GM19043 (cell line): Measurements from ENCODE around the gene CCDC157.

ENCODE experiments used
- ATAC-seq: cut with Tn5 transposase; IDR thresholded peaks from one replicate; pipeline ENCODE4 v1.9.1; 2021; ENCODE audit warnings: low read depth; ENCODE audit not compliant: unreplicated experiment

Gene CCDC157

DNA sequence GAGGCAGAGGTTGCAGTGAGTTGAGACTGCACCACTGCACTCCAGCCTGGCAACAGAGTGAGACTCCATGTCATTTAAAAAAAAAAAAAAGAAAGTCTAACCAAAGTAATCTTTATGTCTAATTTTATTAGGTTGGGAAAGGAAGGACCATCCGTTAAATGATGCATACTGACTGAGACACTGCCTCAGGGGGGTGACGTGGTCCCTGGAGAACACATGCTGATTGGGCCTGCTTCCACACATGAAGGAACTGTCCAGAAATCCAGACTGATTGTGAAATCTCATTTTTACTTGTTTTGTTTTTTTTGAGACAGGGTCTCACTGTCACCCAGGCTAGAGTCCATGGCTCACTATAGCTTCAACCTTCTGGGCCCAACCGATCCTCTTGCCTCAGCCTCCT is 5.6 kb upstream of the CCDC157 start:
- no peak for ATAC-seq

DNA sequence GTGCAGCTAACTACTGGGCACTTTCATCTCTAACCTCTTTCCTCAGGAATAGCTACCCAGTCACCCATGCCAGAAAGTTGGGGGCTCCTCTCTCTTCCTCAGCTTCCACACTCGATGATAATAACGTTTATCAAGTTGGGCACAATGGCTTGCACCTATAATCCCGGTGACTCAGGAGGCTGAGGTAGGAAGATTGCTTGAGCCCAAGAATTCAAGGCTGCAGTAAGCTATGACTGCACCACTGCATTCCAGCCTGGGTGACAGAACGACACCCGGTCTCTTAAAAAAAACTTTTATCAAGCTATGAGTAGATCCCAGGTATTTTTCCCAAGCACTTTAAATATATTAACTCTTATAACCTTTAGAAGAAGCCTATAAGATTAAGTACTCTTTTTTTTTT is 2.2 kb upstream of the CCDC157 start:
- ATAC-seq = no peak

DNA sequence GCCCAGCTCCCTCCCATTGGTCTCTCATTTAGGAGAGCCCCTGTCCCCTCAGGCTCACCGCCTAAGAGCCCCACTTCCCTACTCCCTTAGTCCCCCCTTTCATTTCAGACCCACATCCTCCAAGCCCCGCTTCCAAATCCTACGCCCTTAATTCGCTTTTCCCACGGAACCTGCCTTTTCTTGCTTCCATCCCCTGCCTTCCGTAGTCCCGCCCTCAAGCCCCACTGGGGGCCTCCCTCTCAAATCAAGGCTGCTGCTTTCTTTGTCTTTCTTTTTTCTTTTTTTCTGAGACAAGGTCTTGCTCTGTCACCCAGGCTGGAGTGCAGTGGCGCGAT is 396 bp downstream of the CCDC157 start:
- ATAC-seq = no peak

GRCh38 chr22:30357650-30358215 is 926 bp downstream of the CCDC157 start:
- ATAC-seq = no peak

- ATAC-seq = no peak
Observed at GRCh38 chr22:30358541-30358940, 1.7 kb downstream of the CCDC157 start.

DNA sequence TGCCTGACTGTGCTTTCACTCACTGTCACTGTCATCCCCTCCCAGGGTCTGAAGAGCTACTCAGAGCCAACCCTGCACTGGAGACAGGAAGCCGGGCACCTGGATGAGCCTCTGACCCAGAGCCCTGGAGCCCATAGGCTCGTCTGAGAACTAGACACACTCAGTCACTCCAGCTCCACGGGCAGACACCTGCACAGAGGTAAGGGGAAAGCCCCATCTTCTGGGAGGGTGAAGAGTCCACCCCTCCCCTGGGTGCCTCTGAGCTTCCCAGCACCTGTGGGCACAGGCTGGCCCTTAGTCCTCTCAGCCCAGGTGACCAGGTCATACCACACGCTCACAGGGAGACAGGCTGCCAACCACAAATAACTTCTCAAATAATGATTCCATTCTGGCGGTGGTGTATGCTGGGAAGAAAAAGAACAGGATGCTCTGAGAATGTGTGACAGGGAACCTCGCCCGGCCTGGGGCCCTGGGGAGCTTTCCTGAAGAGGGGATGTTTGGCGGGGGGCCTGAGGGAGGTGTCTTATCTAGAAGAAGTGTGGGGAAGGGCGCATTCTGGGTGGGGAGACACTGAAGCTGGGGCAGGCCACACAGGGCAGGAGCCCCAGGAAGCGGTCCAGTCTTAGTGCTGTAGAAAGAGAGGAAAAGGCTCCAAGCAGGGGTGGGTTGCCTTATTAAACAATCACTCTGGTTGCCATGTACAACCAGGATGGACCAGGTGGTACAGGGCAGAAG is 5.3 kb downstream of the CCDC157 start:
- ATAC-seq = no peak

- no peak for ATAC-seq
Observed at GRCh38 chr22:30362651-30363281, 6.0 kb downstream of the CCDC157 start.

- no peak for ATAC-seq
Observed at GRCh38 chr22:30365891-30366290, 9.1 kb downstream of the CCDC157 start.

- ATAC-seq = no peak
Observed at GRCh38 chr22:30368420-30368819, 11.6 kb downstream of the CCDC157 start.

- no peak for ATAC-seq
Observed at GRCh38 chr22:30370641-30371230, 13.9 kb downstream of the CCDC157 start.

DNA sequence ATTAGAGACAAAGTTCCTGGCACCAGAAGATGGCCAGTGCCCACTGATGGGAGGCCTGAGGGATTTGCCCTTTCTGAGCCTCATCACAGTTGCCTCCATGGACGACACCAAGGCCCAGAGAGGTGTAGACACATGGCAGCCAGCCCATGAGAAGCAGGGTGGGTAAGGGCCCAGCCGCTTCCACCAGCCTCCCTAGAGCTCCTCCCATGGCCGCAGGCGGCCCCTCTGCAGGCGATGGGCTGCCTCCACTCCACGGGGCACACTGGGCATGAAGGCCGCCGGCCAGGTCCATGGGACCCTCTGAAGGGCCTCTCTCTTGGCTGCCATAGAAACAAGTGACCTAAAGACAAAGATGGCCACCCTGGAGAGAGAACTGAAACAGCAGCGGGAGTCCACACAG is 14.5 kb downstream of the CCDC157 start:
- no peak for ATAC-seq

DNA sequence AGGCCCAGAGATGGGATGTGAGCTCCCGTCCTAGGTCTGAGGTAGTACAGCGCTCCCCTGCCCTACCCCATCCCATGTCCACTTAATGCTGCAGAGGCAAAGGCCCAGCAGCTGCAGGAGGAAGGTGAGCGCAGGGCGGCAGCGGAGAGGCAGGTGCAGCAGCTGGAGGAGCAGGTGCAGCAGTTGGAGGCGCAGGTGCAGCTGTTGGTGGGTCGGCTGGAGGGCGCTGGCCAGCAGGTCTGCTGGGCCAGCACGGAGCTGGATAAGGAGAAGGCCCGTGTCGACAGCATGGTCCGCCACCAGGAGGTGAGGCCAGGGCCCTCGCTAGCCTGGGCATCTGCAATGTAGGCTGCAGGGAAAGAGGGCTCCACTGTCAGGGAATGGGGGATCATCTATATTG is 15.2 kb downstream of the CCDC157 start:
- no peak for ATAC-seq

DNA sequence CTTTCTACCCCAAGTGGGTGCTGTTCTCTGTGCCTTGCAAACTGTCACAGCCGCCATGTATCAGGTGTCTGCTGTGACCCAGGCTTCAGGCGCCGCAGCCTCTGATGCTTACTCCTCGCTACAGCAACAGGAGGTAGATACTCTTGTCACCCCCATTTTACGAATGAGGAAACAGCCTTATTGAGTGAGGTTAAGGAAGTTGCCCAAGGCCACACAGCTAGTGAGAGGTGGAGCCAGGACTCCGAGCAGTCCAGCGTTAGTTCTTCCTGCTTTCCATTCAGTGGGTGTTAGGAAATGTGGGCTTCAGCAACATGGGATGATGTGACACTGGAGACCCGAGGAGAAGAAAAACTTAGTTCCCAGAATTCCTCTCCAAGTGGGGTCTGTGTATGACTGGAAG is 16.1 kb downstream of the CCDC157 start:
- ATAC-seq = no peak

GRCh38 chr22:30373331-30374325 is 16.8 kb downstream of the CCDC157 start:
- ATAC-seq = no peak

DNA sequence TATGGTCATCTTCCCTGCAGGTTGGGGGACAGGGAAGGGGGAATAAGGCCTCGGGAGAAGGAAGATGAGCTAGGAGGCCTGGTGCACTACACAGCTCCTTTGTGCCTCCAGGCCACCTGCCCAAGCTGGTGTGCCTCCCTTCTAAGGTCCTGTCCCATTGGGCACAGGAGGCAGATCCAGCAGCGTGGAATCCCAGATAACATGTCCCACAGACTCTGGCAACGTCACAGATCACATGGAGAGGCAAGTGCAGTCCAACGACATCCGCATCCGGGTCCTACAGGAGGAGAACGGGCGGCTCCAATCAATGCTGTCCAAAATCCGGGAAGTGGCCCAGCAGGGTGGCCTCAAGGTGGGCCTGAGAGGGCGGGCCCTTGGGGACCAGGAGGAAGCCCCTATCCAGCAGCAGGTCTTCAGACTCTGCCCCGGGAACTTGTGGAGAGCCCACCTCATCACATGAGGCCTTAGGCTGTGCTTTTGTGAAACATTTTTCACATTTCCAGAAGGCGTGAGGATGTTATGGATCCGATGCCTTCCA is 18.6 kb downstream of the CCDC157 start:
- no peak for ATAC-seq

DNA sequence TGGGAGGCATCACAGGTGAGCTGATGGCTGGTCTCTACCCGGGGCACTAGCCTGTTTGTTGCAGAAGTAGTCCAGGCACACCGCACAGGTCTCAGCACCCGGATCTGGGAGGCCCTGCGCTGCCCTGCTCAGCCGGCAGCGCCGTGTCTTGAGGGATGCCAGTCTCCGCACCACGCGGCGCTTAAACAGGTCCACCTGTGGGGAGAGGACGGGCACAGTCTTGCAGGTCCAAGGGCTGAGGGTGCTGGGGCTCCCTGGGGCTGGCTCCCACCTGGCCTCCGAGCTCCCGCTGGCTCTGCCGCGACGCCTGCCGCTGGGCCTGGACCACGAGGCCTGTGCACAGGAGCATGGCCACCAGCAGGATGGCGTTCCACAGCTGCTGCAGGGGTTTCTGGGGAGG is 23.2 kb downstream of the CCDC157 start:
- no peak for ATAC-seq

DNA sequence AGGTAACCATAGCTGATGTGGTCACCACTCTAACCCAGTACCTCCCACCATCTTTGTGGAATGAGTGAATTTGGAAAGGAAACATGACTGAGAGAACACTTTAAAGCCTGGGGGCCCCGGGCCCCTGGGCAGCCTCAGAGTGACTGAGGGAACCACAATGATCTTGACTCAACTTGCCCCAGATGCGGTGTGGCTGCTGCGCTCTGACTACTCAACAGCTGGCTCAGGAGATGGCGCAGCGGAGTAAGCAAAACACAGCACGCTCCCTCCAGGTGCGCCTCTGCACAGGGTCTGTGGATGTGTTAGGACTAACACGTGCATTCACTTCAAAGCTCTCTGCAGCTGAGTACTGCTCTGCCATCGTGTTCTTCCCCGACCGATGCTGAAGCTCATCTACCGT is 24.5 kb downstream of the CCDC157 start:
- no peak for ATAC-seq

GRCh38 chr22:30382340-30382739 is 25.5 kb downstream of the CCDC157 start:
- ATAC-seq = no peak

DNA sequence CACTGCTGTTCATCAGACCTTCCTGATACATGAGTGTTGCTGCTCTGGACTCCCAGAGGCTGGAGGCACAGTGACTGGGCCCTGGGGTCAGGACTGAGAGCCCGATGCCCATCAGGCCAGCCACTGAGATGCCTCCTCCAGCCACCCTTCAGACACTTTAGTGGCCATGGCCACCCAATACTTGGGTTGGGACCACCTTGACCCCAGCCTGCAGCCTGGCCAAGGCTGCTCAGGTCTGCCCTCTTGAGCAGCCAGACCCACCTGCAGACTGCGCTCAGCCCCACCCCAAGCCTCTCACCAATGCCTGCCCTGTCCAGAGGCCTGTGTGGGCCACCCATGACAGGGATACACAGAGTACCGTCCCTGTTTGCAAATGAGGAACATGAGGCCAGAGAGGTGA is 26.3 kb downstream of the CCDC157 start:
- ATAC-seq = no peak

DNA sequence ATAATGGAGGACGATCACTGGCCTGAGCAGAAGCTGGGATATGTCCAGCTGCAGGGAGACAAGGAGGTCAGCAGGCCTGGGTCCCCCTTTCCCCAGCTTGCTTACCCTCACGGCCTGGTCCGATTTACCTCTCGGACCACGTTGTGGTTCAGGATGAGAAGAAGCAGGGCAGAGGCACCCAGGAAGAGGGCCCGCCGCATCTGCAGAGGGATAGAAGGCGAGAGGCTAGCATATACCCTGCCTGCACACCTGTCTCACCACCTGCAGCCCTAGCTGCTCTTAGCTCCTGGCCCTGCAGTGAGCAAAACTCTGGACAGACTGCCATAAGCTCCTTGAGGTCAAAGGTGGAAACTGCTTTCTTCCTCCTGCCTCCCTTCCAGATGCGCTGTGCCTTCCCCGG is 29.1 kb downstream of the CCDC157 start:
- no peak for ATAC-seq

DNA sequence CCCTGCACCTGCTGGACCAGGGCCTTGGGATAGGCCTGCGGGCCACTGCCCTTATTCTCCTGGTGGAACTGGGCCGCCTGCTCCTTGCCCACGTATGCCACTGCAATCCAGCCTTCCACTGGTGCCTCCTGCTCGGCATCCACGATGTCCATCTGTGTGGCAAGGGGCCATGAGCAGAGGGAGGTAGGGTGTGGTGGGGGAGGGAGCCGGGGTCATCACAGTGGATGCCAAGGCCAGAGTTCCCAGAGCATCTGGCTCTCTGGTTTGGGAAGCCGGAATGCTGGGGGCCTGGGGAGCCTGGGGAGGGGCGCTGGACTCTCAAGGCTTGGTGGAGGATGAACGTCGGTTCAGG is 29.8 kb downstream of the CCDC157 start:
- no peak for ATAC-seq
